AG09309 (cell line): ENCODE measurements around the gene CDAN1.
"Not testable (repeated sequence)": the region's sequence is repeated elsewhere in the genome, so short reads cannot be mapped to it uniquely, and the experiment has no call there.

ENCODE experiments used
- DNase-seq: peaks from one replicate; pipeline ENCODE4 v3.0.0-alpha.2; 2010; ENCODE audit warnings: low read depth
- H3K4me3 ChIP-seq: 2 replicates; pipeline ENCODE4 v1.5.1; 2011; ENCODE audit warnings: mild to moderate bottlenecking, low read depth, low read length, moderate library complexity; ENCODE audit not compliant: control insufficient read depth
- CTCF ChIP-seq: IDR thresholded peaks from 2 replicates; pipeline ENCODE4 v1.5.1; 2011; ENCODE audit warnings: mild to moderate bottlenecking, low read depth, low read length, inconsistent platforms; ENCODE audit not compliant: insufficient read depth, control insufficient read depth; ENCODE audit errors: missing control alignments

The CDAN1 gene

GRCh38 chr15:42772901-42773300 lies 36.0 kb upstream of the CDAN1 start:
- DNase-seq, result no peak
- no peak for TF ChIP-seq CTCF
- H3K4me3 ChIP-seq, result no peak overlapping the region

- no peak for DNase-seq
- no peak for TF ChIP-seq CTCF
- H3K4me3 ChIP-seq, result no peak overlapping the region
Measured at GRCh38 chr15:42772144-42772543, 35.2 kb upstream of the CDAN1 start.

- not testable (repeated sequence) for DNase-seq, H3K4me3 ChIP-seq
Measured at GRCh38 chr15:42766109-42766508, 29.2 kb upstream of the CDAN1 start.

- H3K4me3 ChIP-seq, DNase-seq: not testable (repeated sequence)
Measured at GRCh38 chr15:42764154-42764731, 27.3 kb upstream of the CDAN1 start.

GRCh38 chr15:42761813-42762212 lies 24.9 kb upstream of the CDAN1 start:
- not testable (repeated sequence) for H3K4me3 ChIP-seq, DNase-seq

GRCh38 chr15:42760759-42761158 lies 23.8 kb upstream of the CDAN1 start:
- no peak overlapping the region for H3K4me3 ChIP-seq
- no peak for TF ChIP-seq CTCF
- no peak for DNase-seq

- no peak for DNase-seq
- no peak overlapping the region for H3K4me3 ChIP-seq
- TF ChIP-seq CTCF, result no peak
Measured at GRCh38 chr15:42759093-42759492, 22.2 kb upstream of the CDAN1 start.

GRCh38 chr15:42750306-42750705 lies 13.4 kb upstream of the CDAN1 start:
- no peak for DNase-seq
- H3K4me3 ChIP-seq, result no peak overlapping the region
- TF ChIP-seq CTCF, result no peak
